Transverse colon (tissue), 3 donors: ENCODE results near the gene PSMF1.

Experiments used
- CTCF ChIP-seq, 5 experiments: fragments of 200-600 bp in 3 of 5; fragments of 450-650 bp in 2 of 5; sonication (generic) in 3 of 5; IDR thresholded peaks; 1 replicate in 2 of 5; 2 replicates in 3 of 5; pipeline ENCODE4 v1.5.1; 2016 to 2017; ENCODE audit warnings: antibody characterized with exemption in 5 of 5, inconsistent platforms in 3 of 5, mild to moderate bottlenecking in 2 of 5, moderate library complexity in 1 of 5
- EP300 ChIP-seq: sonication (generic); formaldehyde crosslinking; IDR thresholded peaks from one replicate; pipeline ENCODE4 v1.6.1; 2017; ENCODE audit warnings: antibody characterized with exemption, low read depth
- POLR2A ChIP-seq: fragments of 450-650 bp; IDR thresholded peaks from one replicate; pipeline ENCODE4 v1.6.1; 2016; ENCODE audit warnings: antibody characterized with exemption, mild to moderate bottlenecking, moderate library complexity

- no peak for TF ChIP-seq CTCF (IDR thresholded peaks at IDR 0.05)
- TF ChIP-seq POLR2A: no peak
- no peak for TF ChIP-seq EP300
Measured at GRCh38 chr20:1205802-1206201, 87.4 kb downstream of the PSMF1 start.
